Hematopoietic multipotent progenitor cell treated with erythropoietin and hydrocortisone succinate and interleukin-3 and kit ligand, for 17 days (in vitro differentiated cells): ENCODE measurements around the gene AXL.

Experiments used
- DNase-seq: peaks from one replicate; pipeline ENCODE4 v3.0.0-alpha.2; 2015; ENCODE audit warnings: low spot score

Gene AXL

DNA sequence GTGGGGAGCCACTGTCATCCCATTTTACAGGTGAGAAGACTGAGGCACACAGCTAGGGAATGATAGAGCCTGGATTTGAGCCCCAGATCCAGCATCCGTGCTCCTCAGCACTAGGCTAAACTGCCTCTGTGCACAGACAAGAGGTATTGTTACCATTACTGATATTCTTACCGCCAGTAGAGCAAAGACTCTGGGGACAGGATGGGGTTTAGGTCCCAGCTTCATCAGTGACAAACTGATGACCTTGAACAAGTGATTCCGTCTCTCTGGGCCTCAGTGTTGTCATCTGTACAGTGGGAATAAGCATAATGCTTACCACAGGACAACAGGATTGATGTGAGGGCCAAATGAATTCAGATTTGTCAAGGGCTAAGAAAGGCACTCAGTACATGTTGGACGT, 16.5 kb downstream of the AXL start:
- no peak for DNase-seq

DNA sequence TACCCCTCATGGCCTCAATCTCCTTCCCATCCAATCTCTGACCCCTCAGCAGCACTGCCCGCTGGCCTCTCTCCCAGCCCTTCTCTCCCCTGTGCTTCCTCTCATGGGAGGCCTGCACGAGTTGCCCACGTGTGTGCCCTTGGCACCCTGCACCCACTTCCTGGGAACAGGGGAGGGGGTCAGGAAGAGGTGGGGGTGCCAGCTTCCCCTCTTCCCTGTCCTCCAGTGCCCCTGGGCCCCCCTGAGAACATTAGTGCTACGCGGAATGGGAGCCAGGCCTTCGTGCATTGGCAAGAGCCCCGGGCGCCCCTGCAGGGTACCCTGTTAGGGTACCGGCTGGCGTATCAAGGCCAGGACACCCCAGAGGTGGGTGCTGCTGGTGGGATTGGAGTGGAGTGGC, 19.2 kb downstream of the AXL start:
- no peak for DNase-seq

- DNase-seq = peak; percentile 40
Measured at GRCh38 chr19:41239363-41239762, 20.3 kb downstream of the AXL start.

DNA sequence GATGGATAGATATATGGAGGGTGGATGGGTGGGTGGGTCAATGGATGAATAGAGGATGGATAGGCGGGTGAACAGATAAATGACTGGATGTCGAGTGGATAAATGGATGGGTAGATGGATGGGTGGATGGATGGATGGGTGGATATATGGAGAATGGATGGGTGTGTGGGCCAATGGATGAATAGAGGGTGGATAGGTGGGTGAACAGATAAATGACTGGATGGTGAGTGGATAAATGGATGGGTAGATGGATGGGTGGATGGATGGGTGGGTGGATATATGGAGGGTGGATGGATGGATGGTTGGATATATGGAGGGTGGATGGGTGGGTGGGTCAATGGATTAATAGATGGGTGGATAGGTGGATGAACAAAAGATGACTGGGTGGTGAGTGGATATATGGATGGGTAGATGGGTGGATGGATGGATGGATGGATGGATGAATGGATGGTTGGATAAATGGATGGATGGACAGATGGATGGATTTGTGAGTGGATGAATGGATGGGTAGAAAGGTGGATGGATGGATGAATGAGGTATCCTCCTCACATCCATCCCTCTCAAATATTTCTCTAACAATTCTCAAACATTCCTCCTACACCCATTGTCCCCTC, 21.0 kb downstream of the AXL start:
- no peak for DNase-seq

GRCh38 chr19:41241859-41242258, 22.8 kb downstream of the AXL start:
- DNase-seq = no peak

DNA sequence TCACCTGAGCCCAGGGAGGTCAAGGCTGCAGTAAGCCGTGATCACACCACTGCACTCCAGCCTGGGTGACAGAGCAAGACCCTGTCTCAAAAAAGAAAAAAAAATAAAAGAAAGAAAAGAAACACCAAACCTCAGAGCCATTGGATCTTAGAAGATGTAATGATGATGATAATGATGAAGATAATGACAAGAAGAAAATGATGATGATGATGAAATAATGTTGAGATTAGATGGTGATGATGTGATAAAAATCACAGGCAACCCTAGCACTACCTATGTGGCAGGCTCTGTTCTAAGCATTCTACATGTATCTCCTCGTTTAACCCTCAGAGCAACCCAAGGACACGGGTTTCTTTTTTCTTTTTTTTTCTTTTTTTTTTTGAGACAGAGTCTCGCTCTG, 25.1 kb downstream of the AXL start:
- no peak for DNase-seq

GRCh38 chr19:41245843-41246242, 26.8 kb downstream of the AXL start:
- no peak for DNase-seq

- no peak for DNase-seq
Measured at GRCh38 chr19:41248895-41249294, 29.9 kb downstream of the AXL start.

- DNase-seq = no peak
Measured at GRCh38 chr19:41249707-41250423, 30.8 kb downstream of the AXL start.

DNA sequence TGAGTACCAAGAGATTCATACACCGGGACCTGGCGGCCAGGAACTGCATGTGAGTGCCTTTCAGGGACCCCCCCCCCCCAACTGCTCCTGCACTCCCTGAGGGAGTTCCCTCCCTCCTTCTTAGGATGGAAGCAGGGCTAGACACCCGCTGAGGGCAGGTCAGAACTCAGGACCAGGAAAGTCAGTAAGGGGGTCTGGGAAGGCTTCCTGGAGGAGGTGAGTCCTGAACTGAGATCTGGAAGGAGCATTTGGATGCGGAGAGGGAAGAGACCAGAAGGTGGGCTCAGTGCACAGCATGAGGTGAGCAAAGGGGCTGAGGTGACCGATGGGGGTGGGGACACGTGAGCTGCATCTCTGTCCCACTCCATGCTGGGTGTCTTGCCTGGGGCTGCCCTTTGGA, 34.6 kb downstream of the AXL start:
- DNase-seq = no peak

DNA sequence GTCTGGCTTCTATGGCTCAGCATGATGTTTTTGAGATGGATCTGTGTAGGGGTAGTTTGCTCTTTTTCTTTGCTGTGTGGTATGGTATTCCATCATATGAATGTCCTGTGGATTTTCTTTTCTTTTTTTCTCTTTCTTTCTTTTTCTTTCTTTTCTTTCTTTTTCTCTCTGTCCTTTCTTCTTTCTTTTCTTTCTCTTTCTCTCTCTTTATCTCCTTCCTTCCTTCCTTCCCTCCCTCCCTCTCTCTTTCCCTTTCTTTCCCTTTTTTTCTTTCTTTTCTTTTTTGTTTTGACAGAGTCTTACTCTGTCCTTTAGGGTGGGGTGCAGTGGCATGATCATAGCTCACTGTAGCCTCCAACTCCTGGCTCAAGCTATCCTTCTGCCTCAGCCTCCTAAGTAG, 36.1 kb downstream of the AXL start:
- DNase-seq = no peak

DNA sequence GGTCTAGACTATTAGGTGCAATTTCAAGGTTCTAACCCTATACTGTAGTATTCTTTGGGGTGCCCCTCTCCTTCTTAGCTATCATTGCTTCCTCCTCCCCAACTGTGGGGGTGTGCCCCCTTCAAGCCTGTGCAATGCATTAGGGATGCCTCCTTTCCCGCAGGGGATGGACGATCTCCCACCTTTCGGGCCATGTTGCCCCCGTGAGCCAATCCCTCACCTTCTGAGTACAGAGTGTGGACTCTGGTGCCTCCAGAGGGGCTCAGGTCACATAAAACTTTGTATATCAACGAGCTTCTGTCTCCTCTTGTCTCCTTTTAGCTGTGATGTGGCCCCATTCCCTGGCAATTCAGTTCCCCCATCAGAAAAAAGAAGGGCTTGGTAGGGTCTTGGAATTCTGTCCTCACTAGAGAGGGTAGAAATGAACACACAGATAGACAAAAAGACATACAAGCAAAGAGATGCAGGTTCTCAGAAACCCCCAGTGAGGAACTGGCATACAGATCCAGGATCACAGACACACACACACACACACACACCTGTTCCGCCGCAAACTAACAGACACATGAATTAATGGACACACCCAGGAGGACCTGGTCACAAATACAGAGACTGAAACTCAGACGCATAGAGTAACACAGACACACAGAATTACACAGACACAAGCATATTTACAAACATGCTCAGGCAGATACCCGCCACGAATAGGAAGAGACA, 42.6 kb downstream of the AXL start:
- no peak for DNase-seq

DNA sequence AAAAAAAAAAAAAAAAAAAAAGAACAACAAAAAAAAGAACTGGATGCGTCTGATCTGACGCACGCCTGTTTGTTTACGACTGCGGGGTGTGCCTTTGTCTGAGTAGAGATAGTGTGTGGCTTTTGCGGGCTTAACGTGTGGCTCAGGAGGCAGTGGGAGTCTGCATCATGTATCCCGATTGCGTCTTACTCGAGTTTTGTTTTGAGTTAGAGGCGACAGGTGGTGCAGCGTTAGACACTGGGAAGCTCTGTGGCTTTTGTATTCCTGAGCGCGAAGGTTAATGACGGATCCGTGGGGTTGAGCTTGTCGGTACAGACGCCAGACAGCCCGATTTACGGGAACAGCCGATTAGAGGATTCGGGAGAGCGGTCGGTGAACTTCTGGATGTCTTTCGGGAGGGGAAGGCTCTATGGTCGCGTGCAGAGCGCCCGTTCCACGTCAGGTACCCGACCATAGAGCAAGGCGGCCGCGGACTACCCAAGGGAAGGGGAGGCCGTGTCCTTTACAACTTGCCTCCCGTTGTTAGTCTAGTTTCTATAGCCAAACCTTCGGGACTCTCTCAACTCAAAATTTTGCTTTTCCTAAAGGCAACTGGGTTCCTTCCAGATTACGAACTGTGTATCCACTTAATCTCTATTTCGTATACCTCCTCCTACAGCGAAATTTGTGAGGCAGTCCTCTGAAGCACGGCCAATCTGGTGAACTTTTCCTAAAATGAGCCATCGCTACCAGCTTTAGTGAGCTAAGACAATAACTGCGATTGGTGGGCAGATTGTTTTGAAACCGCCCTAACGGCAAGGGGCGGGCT, 44.2 kb downstream of the AXL start:
- peak; percentile 76 for DNase-seq

GRCh38 chr19:41263850-41264580, 45.0 kb downstream of the AXL start, which contains the start of gene HNRNPUL1:
Gene HNRNPUL1, plus strand, starts transcription at chr19:41264372. Its CDS starts 132 bp downstream, at chr19:41264504.
- peak; percentile 100 for DNase-seq

- no peak for DNase-seq
Measured at GRCh38 chr19:41264581-41265394, 45.8 kb downstream of the AXL start.

DNA sequence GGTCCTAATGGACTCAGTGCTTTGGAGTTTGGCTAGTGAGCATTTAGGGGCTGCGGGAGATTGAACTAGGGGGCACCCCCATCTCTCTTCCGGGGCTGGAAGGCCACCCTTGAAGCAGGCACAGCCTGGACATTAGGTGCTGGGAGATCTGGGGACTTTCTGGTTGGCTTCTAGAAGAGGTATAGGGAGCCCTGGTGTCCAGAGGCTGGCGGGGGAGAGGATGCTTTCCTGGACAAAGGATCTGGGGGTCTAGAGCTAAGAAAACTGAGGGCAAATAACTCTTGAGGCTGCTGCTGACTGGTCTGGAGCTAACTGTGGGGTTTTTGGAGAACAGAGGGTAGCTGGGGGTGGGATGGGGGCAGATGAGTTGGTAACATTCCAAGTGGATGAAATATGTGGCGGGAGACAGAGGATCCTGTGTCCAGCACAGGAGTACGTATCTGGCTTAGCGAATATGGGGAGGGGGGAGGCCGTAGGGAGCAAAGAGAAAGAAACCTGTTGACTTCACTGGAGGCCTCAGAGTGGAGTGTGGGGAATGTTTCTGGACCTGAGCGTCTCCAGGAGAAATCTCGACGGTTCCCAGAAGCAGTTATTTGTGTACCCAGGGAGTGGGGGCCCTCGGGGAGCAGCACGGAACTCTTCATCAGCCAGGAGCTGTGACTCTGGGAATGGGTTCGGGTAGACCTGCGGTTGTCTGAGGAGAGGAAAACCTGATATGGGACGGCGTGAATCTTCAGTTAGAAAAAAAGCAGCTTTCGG, 46.6 kb downstream of the AXL start:
- peak; percentile 17 for DNase-seq

DNA sequence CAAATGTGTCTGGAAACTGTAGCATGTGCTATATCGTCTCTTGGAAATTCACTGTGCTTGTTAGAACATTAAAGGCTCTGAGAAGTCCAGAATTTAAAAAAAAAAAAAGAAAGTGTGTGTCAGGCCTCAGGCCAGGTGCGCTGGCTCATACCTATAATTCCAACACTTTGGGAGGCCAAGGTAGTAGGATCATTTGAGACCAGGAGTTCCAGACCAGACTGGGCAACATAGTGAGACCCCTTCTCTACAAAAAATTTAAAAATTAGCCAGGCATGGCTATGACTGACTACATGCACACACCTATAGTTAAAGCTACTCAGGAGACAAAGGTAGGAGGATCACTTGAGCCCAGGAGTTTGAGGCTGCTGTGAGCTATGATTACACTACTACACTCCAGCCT, 50.0 kb downstream of the AXL start:
- DNase-seq = no peak

- no peak for DNase-seq
Measured at GRCh38 chr19:41269571-41269970, 50.5 kb downstream of the AXL start.

DNA sequence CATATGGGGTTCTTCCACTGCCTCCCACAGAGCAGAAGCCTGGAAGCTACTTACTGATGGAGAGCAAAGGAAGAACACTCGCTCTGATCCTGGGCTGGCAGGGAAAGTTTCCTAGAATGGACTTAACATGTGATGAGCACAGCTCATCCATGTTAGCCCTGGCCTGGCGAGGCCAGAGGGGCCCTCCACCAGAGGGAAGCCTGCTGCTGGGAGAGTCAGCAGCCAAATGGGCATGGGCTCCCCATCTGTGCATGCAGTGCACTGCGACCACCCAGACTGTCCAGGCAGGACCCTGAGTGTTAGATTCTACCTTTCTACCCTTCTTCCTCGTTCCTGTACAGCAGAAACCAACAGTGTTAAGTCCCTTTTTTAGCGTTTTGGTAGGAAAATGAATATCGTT, 54.1 kb downstream of the AXL start:
- no peak for DNase-seq

- no peak for DNase-seq
Measured at GRCh38 chr19:41274802-41275201, 55.8 kb downstream of the AXL start.
